Naive thymus-derived CD4-positive, alpha-beta T cell (primary cell): ENCODE data around the gene FLRT2. TPM values are rescaled to one million over a fixed set of nuclear protein-coding genes. Genes with fewer than 3 reads are reported as not detected.

Source experiments
- ATAC-seq: fragments of 150-1000 bp; cut with Tn5 transposase; 2 replicates; pipeline ENCODE4 v1.10.0; 2021; ENCODE audit warnings: mild to moderate bottlenecking, moderate library complexity
- CTCF ChIA-PET: fragments of 350-600 bp; sonication (Branson Sonifier 250); formaldehyde crosslinking; loops from one replicate; lab custom pipeline; 2021; ENCODE audit warnings: antibody characterized with exemption; lab: Charles Lee
- POLR2A ChIA-PET: fragments of 350-600 bp; sonication (Branson Sonifier 250); formaldehyde crosslinking; loops from one replicate; lab custom pipeline; 2021; ENCODE audit warnings: antibody characterized with exemption, inconsistent platforms; lab: Charles Lee
- DNase-seq, 9 donors: peaks; one replicate each; pipeline versions ENCODE4 v3.0.0 to v3.0.0-alpha.2; 2020 to 2022; ENCODE audit warnings: mixed read lengths in 1 of 9
- H3K27ac ChIP-seq: one replicate; pipeline ENCODE4 v1.7.0; 2013; ENCODE audit warnings: mild to moderate bottlenecking, low read depth, low read length, moderate library complexity
- H3K27me3 ChIP-seq, 2 donors: one replicate each; pipeline ENCODE4 v1.7.0; 2013; ENCODE audit warnings: low read length in 2 of 2, mild to moderate bottlenecking in 2 of 2, moderate library complexity in 2 of 2; ENCODE audit not compliant: control insufficient read depth in 2 of 2, insufficient read depth in 2 of 2
- H3K36me3 ChIP-seq, 3 experiments: 1 replicate in 2 of 3; 2 replicates in 1 of 3; pipeline ENCODE4 v1.7.0; 2013; ENCODE audit warnings: low read length in 3 of 3, mild to moderate bottlenecking in 3 of 3, moderate library complexity in 1 of 3; ENCODE audit not compliant: insufficient read depth in 3 of 3, control insufficient read depth in 2 of 3
- H3K4me1 ChIP-seq, 2 donors: one replicate each; pipeline ENCODE4 v1.7.0; 2013; ENCODE audit warnings: low read length in 2 of 2, mild to moderate bottlenecking in 2 of 2, moderate library complexity in 1 of 2; ENCODE audit not compliant: control insufficient read depth in 2 of 2, insufficient read depth in 2 of 2
- H3K4me3 ChIP-seq: 2 replicates; pipeline ENCODE4 v1.7.0; 2013; ENCODE audit warnings: mild to moderate bottlenecking, low read length
- H3K9me3 ChIP-seq, 3 experiments: 1 replicate in 2 of 3; 2 replicates in 1 of 3; pipeline ENCODE4 v1.7.0; 2013; ENCODE audit warnings: low read length in 3 of 3; ENCODE audit not compliant: control insufficient read depth in 2 of 3
- H3K27ac Mint-ChIP-seq, 9 donors: one replicate each; pipeline ENCODE4 v1.8.0; 2020 to 2022; ENCODE audit warnings: mixed read lengths in 9 of 9, mild to moderate bottlenecking in 8 of 9, moderate library complexity in 5 of 9, inconsistent platforms in 2 of 9
- H3K27me3 Mint-ChIP-seq, 5 donors: one replicate each; pipeline ENCODE4 v1.8.0; 2021 to 2022; ENCODE audit warnings: mixed read lengths in 5 of 5, mild to moderate bottlenecking in 1 of 5
- H3K36me3 Mint-ChIP-seq, 5 donors: one replicate each; pipeline ENCODE4 v1.8.0; 2020 to 2022; ENCODE audit warnings: mixed read lengths in 5 of 5, mild to moderate bottlenecking in 3 of 5, inconsistent platforms in 1 of 5
- H3K4me1 Mint-ChIP-seq, 7 donors: one replicate each; pipeline ENCODE4 v1.8.0; 2020 to 2022; ENCODE audit warnings: mixed read lengths in 7 of 7, mild to moderate bottlenecking in 3 of 7, inconsistent platforms in 1 of 7
- H3K4me3 Mint-ChIP-seq, 10 donors: one replicate each; pipeline ENCODE4 v1.8.0; 2020 to 2022; ENCODE audit warnings: mild to moderate bottlenecking in 10 of 10, mixed read lengths in 10 of 10, moderate library complexity in 6 of 10, inconsistent platforms in 2 of 10
- H3K9me3 Mint-ChIP-seq, 11 donors: one replicate each; pipeline ENCODE4 v1.8.0; 2020 to 2022; ENCODE audit warnings: mixed read lengths in 11 of 11, mild to moderate bottlenecking in 4 of 11, inconsistent platforms in 1 of 11, moderate library complexity in 1 of 11
- intact Hi-C, 2 donors: fragments of 100-400 bp; cut with micrococcal nuclease; formaldehyde crosslinking; loops; one replicate each; pipeline ENCODE4 v1.15.1; 2023
- polyA plus RNA-seq, 2 donors: library from polyadenylated mRNA; unstranded; fragments of 300-500 nt; fragmentation: Illumina TruSeq; gene quantifications; one replicate each; pipeline ENCODE4 v1.2.3, GENCODE V29; 2021
- total RNA-seq, 6 experiments: library from RNA in 5 of 6; stranded (reverse) in 5 of 6; gene quantifications; 1 replicate in 5 of 6; 2 replicates in 1 of 6; pipeline ENCODE4 v1.2.3 and lab custom pipeline; 2021 to 2026

The FLRT2 gene
- total and polyA plus RNA-seq, 7 experiments from 2014 or later = not detected

GRCh38 chr14:85644211-85644610 lies 114.3 kb downstream of the FLRT2 start:
- no peaks in the 10 kb centered on the region for H3K27me3 Mint-ChIP-seq
- intact Hi-C loops = no loop called here
- CTCF ChIA-PET = no interaction called here
- H3K4me3 Mint-ChIP-seq = no peak overlapping the region
- H3K4me1 ChIP-seq = no peaks in the 10 kb centered on the region
- POLR2A ChIA-PET = no interaction called here
- H3K27me3 ChIP-seq = no peaks in the 10 kb centered on the region
- no peaks in the 10 kb centered on the region for H3K4me1 Mint-ChIP-seq
- DNase-seq (no peak), ATAC-seq (no peak)
- no peaks in the 10 kb centered on the region for H3K36me3 ChIP-seq
- no peak overlapping the region for H3K27ac Mint-ChIP-seq
- H3K27ac ChIP-seq = no peak overlapping the region
- H3K9me3 ChIP-seq = no peaks in the 10 kb centered on the region
- H3K4me3 ChIP-seq = no peak overlapping the region
- H3K36me3 Mint-ChIP-seq = no peaks in the 10 kb centered on the region
- H3K9me3 Mint-ChIP-seq = no peaks in the 10 kb centered on the region

DNA sequence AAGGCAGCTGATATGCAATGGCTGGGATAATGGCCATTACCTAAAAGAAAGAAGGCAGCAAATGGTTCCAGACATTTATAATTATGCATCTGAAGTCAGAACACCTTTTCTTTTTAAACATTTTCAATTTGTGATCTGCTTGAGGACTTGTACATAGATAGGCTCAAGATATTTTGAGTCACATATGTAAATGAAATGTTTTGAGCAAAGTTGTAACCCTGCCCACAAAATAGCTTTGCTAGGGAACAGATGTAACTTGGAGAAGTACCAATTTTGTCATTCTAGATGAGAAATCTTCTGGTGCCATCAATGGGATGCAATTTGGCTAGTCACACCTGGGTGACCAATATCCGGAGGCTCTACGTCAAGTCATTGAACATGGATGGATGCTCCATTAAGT lies 123.1 kb downstream of the FLRT2 start:
- no peaks in the 10 kb centered on the region for H3K4me1 ChIP-seq
- no peaks in the 10 kb centered on the region for H3K27me3 ChIP-seq
- peaks cover 0 to 4% (median 0%) of the 10 kb centered on the region in 11 donors for H3K9me3 Mint-ChIP-seq
- ChIA-PET CTCF (no interaction called here), POLR2A (no interaction called here)
- no peak overlapping the region for H3K27ac ChIP-seq
- DNase-seq (no peak), ATAC-seq (no peak)
- H3K36me3 ChIP-seq = no peaks in the 10 kb centered on the region
- no peak overlapping the region for H3K27ac Mint-ChIP-seq
- no peak overlapping the region for H3K4me3 Mint-ChIP-seq
- H3K9me3 ChIP-seq = no peaks in the 10 kb centered on the region
- no peaks in the 10 kb centered on the region for H3K4me1 Mint-ChIP-seq
- intact Hi-C loops = no loop called here
- H3K4me3 ChIP-seq = no peak overlapping the region
- no peaks in the 10 kb centered on the region for H3K27me3 Mint-ChIP-seq
- H3K36me3 Mint-ChIP-seq = no peaks in the 10 kb centered on the region

GRCh38 chr14:85660243-85660922 lies 130.4 kb downstream of the FLRT2 start:
- CTCF ChIA-PET = no interaction called here

GRCh38 chr14:85662096-85662495 lies 132.2 kb downstream of the FLRT2 start:
- ATAC-seq (no peak), DNase-seq (no peak)
- no peak overlapping the region for H3K27ac Mint-ChIP-seq
- Histone ChIP-seq H3K36me3 (no peaks in the 10 kb centered on the region), H3K27ac (no peak overlapping the region), H3K9me3 (no peaks in the 10 kb centered on the region), H3K4me1 (no peaks in the 10 kb centered on the region), H3K27me3 (no peaks in the 10 kb centered on the region), H3K4me3 (no peak overlapping the region)
- POLR2A ChIA-PET = no interaction called here
- no peaks in the 10 kb centered on the region for H3K4me1 Mint-ChIP-seq
- intact Hi-C loops = no loop called here
- CTCF ChIA-PET = interaction anchor here (0.6 kb wide), 1 partner anchor 89 kb away, joined by 3 read pairs; no protein-coding TSS in a partner anchor
- no peak overlapping the region for H3K4me3 Mint-ChIP-seq
- no peaks in the 10 kb centered on the region for H3K36me3 Mint-ChIP-seq
- no peaks in the 10 kb centered on the region for H3K27me3 Mint-ChIP-seq
- peaks cover 0 to 7% (median 0%) of the 10 kb centered on the region in 11 donors for H3K9me3 Mint-ChIP-seq

More at GRCh38 chr14:85660243-85660922, 130.4 kb downstream of the FLRT2 start:
- peaks cover 0 to 7% (median 0%) of the 10 kb centered on the region in 11 donors for H3K9me3 Mint-ChIP-seq
- H3K4me1 ChIP-seq = no peaks in the 10 kb centered on the region
- H3K27me3 ChIP-seq = no peaks in the 10 kb centered on the region
- no peaks in the 10 kb centered on the region for H3K9me3 ChIP-seq
- no peaks in the 10 kb centered on the region for H3K36me3 Mint-ChIP-seq
- H3K4me1 Mint-ChIP-seq = no peaks in the 10 kb centered on the region
- H3K4me3 Mint-ChIP-seq = no peak overlapping the region
- no peak overlapping the region for H3K27ac Mint-ChIP-seq
- ATAC-seq (no peak), DNase-seq (no peak)
- no peak overlapping the region for H3K27ac ChIP-seq
- POLR2A ChIA-PET = no interaction called here
- no peak overlapping the region for H3K4me3 ChIP-seq
- no peaks in the 10 kb centered on the region for H3K27me3 Mint-ChIP-seq
- intact Hi-C loops = no loop called here
- H3K36me3 ChIP-seq = no peaks in the 10 kb centered on the region

DNA sequence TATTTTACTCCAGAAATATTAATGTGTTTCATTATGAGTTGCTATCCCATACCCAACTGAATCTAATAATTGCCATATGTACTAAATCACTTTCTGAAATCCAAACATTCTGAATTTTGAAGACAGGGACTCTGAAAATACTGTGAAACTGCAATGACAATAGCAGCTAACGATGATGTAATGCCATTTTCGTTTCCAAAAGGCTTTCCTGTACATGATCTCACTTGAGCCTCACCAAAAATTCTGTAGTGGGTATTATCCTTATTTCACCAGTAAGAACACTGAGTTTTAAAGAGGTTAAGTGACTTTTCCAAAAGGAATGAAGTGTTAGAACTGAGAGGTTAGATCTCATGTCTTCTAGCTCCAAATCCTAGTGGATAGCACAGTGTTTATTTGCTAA lies 133.3 kb downstream of the FLRT2 start:
- ChIA-PET POLR2A (no interaction called here), CTCF (no interaction called here)
- H3K4me3 ChIP-seq = no peak overlapping the region
- H3K4me1 ChIP-seq = no peaks in the 10 kb centered on the region
- Mint-ChIP-seq H3K4me3 (no peak overlapping the region), H3K27ac (no peak overlapping the region), H3K27me3 (no peaks in the 10 kb centered on the region), H3K36me3 (no peaks in the 10 kb centered on the region), H3K4me1 (no peaks in the 10 kb centered on the region), H3K9me3 (peaks cover 0 to 3% (median 0%) of the 10 kb centered on the region in 11 donors)
- H3K36me3 ChIP-seq = no peaks in the 10 kb centered on the region
- ATAC-seq (no peak), DNase-seq (no peak)
- no peak overlapping the region for H3K27ac ChIP-seq
- no peaks in the 10 kb centered on the region for H3K27me3 ChIP-seq
- intact Hi-C loops = no loop called here
- no peaks in the 10 kb centered on the region for H3K9me3 ChIP-seq

DNA sequence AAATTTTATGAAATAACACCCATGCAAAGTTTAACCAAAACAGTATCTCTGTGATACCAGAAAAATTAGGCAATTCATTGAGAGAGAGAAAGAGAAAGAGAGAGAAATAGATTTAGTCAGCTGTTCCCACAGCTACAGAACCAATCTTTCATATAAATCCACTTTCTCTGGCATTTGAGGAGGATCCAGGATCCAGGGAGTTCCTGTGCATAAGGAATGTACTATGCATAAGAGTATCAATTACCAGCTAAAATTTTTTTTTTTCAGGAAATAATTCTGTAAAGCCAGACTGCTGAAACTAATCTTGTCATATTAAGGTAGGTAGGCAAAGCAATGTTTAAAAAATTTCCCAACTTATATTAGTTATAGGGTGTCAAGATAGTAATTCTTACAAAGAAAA lies 133.7 kb downstream of the FLRT2 start:
- peaks cover 0 to 4% (median 0%) of the 10 kb centered on the region in 11 donors for H3K9me3 Mint-ChIP-seq
- intact Hi-C loops = no loop called here
- no peaks in the 10 kb centered on the region for H3K36me3 Mint-ChIP-seq
- H3K27ac ChIP-seq = no peak overlapping the region
- POLR2A ChIA-PET = no interaction called here
- DNase-seq (no peak), ATAC-seq (no peak)
- H3K4me1 ChIP-seq = no peaks in the 10 kb centered on the region
- CTCF ChIA-PET = no interaction called here
- no peak overlapping the region for H3K4me3 Mint-ChIP-seq
- H3K27me3 Mint-ChIP-seq = no peaks in the 10 kb centered on the region
- H3K4me3 ChIP-seq = no peak overlapping the region
- no peaks in the 10 kb centered on the region for H3K36me3 ChIP-seq
- H3K9me3 ChIP-seq = no peaks in the 10 kb centered on the region
- H3K27me3 ChIP-seq = no peaks in the 10 kb centered on the region
- H3K4me1 Mint-ChIP-seq = no peaks in the 10 kb centered on the region
- H3K27ac Mint-ChIP-seq = no peak overlapping the region

- ATAC-seq (no peak), DNase-seq (no peak)
- H3K27me3 ChIP-seq = no peaks in the 10 kb centered on the region
- H3K4me1 ChIP-seq = no peaks in the 10 kb centered on the region
- ChIA-PET POLR2A (no interaction called here), CTCF (no interaction called here)
- H3K4me3 ChIP-seq = no peak overlapping the region
- H3K36me3 ChIP-seq = no peaks in the 10 kb centered on the region
- peaks cover 0 to 4% (median 0%) of the 10 kb centered on the region in 5 donors for H3K27me3 Mint-ChIP-seq
- no peaks in the 10 kb centered on the region for H3K36me3 Mint-ChIP-seq
- peaks cover 0 to 3% (median 0%) of the 10 kb centered on the region in 11 donors for H3K9me3 Mint-ChIP-seq
- H3K4me1 Mint-ChIP-seq = no peaks in the 10 kb centered on the region
- H3K27ac ChIP-seq = no peak overlapping the region
- H3K4me3 Mint-ChIP-seq = no peak overlapping the region
- no peaks in the 10 kb centered on the region for H3K9me3 ChIP-seq
- no peak overlapping the region for H3K27ac Mint-ChIP-seq
- intact Hi-C loops = no loop called here
Measured at GRCh38 chr14:85675957-85676356, 146.0 kb downstream of the FLRT2 start.
